Astrocyte (in vitro differentiated cells and primary cell): Measurements from ENCODE around the gene PIAS3.

Experiments used
- CTCF ChIP-seq: IDR thresholded peaks from 2 replicates; pipeline ENCODE4 v1.5.1; 2011; ENCODE audit warnings: low read depth, mild to moderate bottlenecking, inconsistent platforms, low read length, moderate library complexity; ENCODE audit not compliant: insufficient read depth
- EZH2 ChIP-seq: IDR thresholded peaks from 2 replicates; pipeline ENCODE4 v1.6.1; 2012; ENCODE audit warnings: mild to moderate bottlenecking, low read length, inconsistent platforms; ENCODE audit not compliant: insufficient read depth

GRCh38 chr1:145897969-145898368 is 39.1 kb upstream of the PIAS3 start:
- TF ChIP-seq CTCF (no peak), EZH2 (no peak)
